ENCODE measurements around the gene CST3. TPM values are rescaled to one million over a fixed set of nuclear protein-coding genes. Genes with fewer than 3 reads are reported as not detected.

The CST3 gene
- total RNA-seq, 1 experiment from 2014 or later, result 225 TPM

- no peak for DNase-seq (ENCODE audit: low spot score)
Measured at GRCh38 chr20:23602699-23603098, 35.1 kb downstream of the CST3 start.

DNA sequence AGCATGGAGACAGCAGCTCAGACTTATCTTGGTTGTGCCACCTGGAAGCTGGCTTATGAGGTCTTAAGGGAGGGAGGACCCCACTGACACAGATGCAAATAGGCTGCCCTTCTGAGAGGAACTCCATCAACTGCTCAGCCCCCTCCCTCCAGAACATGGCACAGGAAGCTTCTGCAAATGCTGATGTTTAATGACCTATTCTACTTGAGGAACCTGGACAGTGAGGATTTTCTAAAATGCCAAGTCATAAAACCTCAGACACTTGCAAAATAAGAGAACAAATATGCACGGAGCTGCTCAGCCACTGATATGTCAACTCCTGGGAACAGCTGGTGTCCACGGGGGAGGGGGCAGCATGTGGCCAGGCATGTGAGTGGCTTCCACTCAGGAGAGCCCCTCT, 35.5 kb downstream of the CST3 start:
- DNase-seq (ENCODE audit: low spot score), result no peak

DNA sequence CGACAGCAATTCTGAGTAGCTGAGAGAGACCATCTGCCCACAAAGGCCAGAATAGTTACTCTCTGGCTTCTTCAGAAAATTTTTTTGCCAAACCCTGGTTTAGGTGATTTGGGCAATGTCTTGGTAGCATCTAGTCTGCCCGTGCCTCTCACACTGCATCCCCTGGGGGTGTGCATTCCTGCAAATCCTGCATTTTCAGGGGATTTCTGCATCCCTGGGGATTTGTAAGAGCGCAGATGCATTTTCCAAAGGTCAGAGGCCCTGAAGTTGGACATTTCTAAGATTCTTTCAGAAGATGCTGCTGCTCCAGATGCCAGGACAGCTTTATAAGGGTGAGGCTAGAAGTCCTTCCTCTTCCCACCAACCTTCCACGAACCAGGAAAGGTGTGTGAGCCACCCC, 36.0 kb downstream of the CST3 start:
- DNase-seq (ENCODE audit: low spot score), result no peak

GRCh38 chr20:23598481-23598880, 39.3 kb downstream of the CST3 start:
- no peak for DNase-seq (ENCODE audit: low spot score)

- DNase-seq (ENCODE audit: low spot score), result peak; percentile 30
Measured at GRCh38 chr20:23596579-23597250, 41.0 kb downstream of the CST3 start.

DNA sequence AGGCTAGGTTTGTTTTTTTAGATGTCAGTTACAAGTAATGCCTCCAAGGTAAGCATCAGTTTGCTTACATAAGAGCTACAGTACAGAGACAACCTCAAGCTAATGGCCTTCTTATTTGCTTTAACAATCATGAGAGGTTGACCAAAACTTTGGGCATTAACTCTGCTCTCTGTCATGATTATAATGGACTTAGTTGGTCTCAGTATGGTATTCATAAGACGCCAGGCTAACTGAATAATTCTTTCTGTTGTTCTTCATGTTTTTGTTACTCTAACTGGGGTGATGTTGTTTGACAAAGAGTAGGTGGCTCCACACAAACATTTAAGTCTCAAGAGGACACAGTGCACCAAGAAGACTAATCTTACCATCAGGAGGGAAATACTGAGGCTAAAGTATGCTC, 41.8 kb downstream of the CST3 start:
- no peak for DNase-seq (ENCODE audit: low spot score)

DNA sequence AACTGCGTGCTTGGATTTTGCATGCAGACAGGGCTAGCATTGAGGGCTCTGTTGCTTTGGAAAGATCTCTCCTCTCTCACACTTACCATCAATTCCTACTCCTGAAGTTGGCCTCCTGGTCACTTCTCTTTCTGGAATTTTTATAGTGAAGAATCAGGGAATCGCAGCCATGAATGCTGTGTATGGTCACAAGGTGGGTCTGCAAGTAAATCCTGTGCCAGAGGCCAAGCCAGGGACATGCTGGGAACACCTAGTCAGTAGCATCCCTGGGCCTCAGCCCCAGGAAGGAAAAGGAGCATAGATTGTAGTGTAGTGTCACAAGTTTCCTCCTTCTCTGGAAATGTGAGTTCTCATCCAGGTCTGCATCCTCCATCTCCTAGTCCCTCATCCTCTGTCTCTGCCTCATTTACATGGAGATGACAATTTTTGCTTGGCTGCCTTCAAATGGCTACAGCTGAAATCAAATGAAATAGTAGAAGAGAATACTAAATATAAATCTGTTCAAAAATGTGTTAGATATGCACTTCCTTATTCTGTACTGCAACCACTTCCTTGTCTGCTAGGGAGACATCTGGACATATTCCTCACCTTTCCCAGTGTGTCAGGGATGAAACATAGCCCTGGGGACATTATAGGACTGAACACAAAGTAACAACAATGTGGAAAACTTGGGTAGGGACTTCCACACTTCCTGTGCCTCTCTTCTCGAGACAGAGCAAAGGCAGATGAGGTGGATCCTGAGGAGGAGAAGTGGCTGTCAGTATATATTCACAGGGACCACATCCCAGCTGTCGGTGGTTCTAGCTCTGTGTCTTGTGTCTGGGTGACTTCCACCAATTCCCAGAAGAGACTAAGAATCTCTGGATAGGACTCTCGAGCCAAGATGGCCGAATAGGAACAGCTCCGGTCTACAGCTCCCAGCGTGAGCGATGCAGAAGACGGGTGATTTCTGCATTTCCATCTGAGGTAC, 49.0 kb downstream of the CST3 start:
- DNase-seq (ENCODE audit: low spot score), result no peak

GRCh38 chr20:23587631-23588030, 50.1 kb downstream of the CST3 start:
- no peak for DNase-seq (ENCODE audit: low spot score)

DNA sequence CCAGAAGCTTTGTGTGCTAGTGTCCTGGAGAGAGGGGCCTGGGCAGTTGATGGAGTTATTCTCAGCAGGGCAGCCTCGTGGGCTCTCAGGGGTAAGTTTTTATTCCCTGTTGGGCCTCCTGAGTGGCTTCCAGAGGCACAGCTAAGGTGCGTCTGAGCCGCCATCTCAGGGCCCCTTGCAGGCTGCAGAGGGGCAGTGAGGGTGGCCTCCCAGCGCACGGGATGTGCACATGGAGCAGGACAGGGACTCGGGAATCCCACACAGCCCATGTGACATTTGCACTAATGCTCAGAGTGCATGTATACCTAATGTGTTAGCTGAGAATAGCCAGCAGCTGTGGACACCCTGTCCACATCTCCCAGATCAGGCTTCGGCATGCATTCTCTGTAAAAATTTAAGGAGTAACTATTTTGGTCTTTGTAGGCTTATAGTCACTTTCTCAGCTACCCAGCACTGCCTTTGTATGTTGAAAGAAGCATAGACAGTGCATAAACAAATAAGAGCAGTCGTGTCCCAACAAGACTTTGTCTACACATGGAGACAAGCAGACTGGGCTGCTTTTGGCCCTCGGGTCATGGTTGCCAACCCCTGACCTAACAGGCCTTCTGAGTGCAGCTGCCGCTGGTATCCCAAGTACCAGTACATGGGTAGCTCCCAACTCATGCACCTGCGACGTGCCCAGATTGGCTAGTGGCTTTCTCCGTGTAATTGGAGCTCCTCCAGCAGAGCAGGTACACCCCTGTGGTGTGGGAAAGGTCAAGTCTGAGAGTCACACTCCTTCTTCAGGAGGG, 50.8 kb downstream of the CST3 start:
- DNase-seq (ENCODE audit: low spot score), result no peak

- DNase-seq (ENCODE audit: low spot score), result no peak
Measured at GRCh38 chr20:23585808-23586734, 51.7 kb downstream of the CST3 start.

- DNase-seq (ENCODE audit: low spot score), result no peak
Measured at GRCh38 chr20:23585449-23585807, 52.3 kb downstream of the CST3 start.

DNA sequence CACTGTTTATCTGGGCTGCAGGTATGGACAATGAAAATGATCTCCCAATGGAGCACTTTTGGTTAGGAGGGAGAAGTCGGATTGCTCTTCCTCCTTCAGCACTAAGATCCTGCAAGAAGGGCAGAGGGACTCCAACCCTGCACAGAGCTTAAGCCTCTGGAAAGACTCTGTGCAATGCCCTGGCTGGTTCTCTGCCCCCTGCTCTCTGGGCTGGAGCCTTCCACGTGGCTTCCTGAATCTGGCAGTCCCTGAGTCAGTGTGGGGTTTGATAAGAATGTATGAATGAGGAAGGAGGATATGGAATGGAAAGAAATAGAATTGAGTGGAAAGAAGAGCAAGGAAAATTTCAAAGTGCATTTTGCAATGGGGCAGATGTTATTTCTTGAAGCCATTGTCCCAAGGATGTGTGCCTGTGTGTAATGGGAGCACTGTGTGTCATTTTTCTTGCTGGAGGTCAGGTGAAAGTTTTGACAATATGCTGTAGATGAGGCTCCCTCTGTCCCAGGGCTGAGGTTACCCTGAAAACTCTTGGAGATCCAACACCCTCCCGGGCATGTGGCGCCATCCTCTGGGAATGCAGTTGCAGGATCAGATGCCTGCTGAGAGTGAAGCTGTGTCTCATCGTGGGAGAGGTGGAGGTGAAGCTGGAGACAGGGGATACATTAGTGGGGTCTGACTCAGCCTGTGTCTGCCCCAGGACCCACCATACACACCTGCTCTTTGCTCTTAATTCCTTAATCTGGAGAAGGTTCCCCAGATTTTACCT, 53.1 kb downstream of the CST3 start:
- DNase-seq (ENCODE audit: low spot score), result no peak

Other genes starting within 250 kb of the CST3 start
- gene NAPB, start 216.5 kb downstream of the CST3 start, total RNA-seq (2014; rRNA removed; shearing (Covaris generic)), result 6.4 and 6.6 TPM in 2 replicates
- not detected in 2 replicates for gene CSTL1, start 198.3 kb downstream of the CST3 start, total RNA-seq (2014; rRNA removed; shearing (Covaris generic))
- not detected in 2 replicates for gene CST11, start 185.1 kb downstream of the CST3 start, total RNA-seq (2014; rRNA removed; shearing (Covaris generic))
- not detected in 2 replicates for gene CST8, start 146.8 kb downstream of the CST3 start, total RNA-seq (2014; rRNA removed; shearing (Covaris generic))
- not detected in 2 replicates for gene CST9L, start 69.5 kb downstream of the CST3 start, total RNA-seq (2014; rRNA removed; shearing (Covaris generic))
- not detected in 2 replicates for gene CST9, start 32.0 kb downstream of the CST3 start, total RNA-seq (2014; rRNA removed; shearing (Covaris generic))
- gene CST4, start 51.1 kb upstream of the CST3 start, total RNA-seq (2014; rRNA removed; shearing (Covaris generic)), result not detected in 2 replicates
- gene CST1, start 113.0 kb upstream of the CST3 start, total RNA-seq (2014; rRNA removed; shearing (Covaris generic)), result not detected in 2 replicates
- gene CST2, start 188.8 kb upstream of the CST3 start, total RNA-seq (2014; rRNA removed; shearing (Covaris generic)), result not detected in 2 replicates
- gene CST5, start 241.8 kb upstream of the CST3 start, total RNA-seq (2014; rRNA removed; shearing (Covaris generic)), result not detected in 2 replicates